SIG-M5 treated with dmso at 0.1 percent for 504 hours (cell line): ENCODE results near the gene CDC42BPB.
A peak's percentile ranks its signal among the peaks of the same experiment; 100 is the strongest.

Experiments
- DNase-seq: peaks from one replicate; lab custom pipeline; 2025; ENCODE audit not compliant: unreplicated experiment; lab: John Stamatoyannopoulos, UW

CDC42BPB gene

GRCh38 chr14:103057372-103058163 is at the start of gene CDC42BPB:
Gene CDC42BPB, minus strand, starts transcription at chr14:103057549. Its CDS starts 376 bp downstream, at chr14:103057173.
- peak; percentile 75 for DNase-seq

DNA sequence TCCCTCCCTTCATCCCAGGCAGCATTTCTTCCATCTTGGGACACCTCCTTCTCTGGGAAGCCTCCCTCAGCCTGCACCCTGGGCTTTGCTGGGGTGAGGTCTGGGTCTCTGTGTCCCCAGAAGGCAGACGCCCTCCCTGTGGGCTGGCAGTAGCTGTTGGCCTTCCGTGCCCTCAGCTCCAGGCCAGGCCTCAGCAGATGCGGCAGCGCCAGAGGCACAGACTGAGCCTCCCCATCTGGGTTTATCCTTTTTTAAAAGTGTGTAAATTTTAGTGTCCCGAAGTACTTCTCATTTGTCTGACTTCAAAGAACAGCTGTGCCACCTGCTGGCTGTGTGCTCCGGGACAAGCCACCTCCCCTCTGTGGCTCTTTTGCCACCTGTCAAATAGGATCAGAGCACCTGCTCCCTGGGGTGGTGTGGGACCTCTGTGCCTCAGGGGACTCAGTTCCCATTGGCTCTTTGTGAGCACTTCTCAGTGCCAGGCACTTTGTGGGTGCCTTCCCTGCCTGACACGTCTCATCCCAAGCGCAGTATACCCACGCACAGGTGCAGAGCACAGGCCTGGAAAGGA is 48.3 kb upstream of the CDC42BPB start:
- DNase-seq: peak; percentile 33

- peak; percentile 42 for DNase-seq
Observed at GRCh38 chr14:103104654-103105452, 47.5 kb upstream of the CDC42BPB start.

- DNase-seq: no peak
Observed at GRCh38 chr14:103104389-103104653, 47.0 kb upstream of the CDC42BPB start.

GRCh38 chr14:103103461-103104388 is 46.4 kb upstream of the CDC42BPB start:
- peak; percentile 14 for DNase-seq

DNA sequence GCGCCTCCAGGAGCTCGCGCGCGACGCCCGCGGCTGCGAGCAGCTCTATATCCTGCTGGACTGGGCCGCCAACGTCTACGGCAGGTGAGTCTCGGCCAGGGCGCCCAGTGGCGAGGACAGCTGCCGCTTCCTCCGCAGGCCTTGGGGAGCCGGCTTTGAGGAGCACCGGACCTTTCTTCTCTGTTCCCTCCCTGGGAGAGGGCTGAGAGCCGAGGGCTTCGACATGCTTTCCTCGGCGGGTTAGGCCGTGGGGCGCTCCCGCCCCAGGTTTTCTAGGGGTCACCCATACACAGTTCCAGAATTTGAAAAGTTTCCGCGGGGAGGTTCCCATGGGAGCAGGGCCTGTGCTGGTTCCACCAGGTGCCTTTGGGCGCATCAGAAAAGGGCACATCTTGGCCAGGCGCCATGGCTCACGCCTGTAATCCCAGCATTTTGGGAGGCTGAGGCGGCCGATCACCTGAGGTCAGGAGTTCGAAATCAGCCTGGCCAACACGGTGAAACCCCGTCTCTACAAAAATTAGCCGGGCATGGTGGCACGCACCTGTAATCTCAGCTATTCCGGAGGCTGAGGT is 45.4 kb upstream of the CDC42BPB start:
- DNase-seq: no peak

DNA sequence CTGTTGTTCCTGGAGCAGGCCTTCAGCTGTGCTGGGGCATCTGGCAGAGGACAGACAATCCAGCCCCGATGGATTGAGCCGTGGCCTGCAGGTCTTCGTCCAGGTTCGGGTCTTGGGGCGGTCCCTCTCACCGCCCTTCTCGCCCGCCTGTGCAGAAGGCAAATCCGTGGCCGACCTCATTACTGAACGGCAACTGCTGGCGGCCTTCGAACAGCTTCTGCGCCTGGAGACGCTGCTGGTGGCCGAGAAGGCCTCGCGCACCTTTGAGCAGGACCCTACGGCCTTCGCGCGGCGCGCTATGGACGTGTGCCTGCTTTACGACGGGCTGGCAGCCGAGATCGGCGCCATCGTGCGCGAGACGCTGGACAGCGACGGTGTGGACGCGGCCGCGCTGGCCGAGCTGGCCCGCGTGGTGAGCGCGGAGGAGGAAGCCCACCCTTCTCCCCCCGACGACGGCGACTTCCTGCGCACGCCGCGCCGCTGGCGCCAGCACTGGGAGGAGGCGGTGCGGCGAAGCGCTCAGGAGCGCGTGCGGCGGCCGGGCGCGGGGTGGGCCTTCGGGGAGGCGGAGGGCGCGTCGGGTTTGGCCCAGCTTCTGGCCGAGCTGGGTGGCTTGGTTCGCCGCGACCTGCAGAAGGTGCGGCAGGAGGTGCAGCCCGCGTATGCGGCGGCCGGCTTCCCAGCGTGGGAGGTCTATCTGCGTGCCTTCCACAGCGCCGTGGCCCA is 44.8 kb upstream of the CDC42BPB start:
- no peak for DNase-seq

- DNase-seq: no peak
Observed at GRCh38 chr14:103101257-103101962, 44.1 kb upstream of the CDC42BPB start.

DNA sequence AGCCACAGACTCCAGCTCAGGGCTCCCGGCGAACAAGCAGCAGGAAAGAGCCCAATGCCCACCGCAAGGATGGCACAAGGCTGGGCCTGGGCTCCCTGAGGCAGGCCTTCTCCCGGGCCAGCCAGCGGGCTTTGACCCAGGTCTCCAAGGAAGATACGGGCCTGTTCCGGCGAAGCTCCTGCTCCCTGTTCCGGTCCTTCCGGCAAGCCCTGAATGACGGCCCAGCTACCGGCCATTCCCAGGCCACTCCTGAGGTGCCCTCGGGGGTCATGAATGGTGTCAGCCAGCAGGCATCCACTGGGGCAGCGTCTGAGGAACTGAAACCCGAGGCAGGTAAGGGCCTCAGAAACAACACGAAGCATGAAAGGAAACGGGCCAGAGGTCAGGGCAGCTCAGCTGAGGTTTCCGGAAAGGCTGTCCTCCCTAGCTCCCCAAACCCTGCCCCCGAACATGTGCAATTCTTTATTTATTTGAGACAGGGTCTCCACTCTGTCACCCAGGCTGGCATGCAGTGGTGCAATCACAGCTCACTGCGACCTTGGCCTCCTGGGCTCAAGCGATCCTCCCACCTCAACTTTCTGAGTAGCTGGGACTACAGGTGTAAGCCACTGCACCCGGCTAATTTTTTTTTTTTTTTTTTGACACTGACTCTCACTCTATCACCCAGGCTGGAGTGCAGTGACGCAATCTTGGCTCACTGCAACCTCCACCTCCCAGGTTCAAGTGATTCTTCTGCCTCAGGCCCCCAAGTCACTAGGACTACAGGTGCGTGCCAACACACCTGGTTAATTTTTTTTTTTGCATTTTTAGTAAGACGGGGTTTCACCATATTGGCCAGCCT is 43.2 kb upstream of the CDC42BPB start:
- DNase-seq: no peak

- DNase-seq: no peak
Observed at GRCh38 chr14:103099733-103100280, 42.5 kb upstream of the CDC42BPB start.

- DNase-seq: no peak
Observed at GRCh38 chr14:103099081-103099732, 41.9 kb upstream of the CDC42BPB start.

DNA sequence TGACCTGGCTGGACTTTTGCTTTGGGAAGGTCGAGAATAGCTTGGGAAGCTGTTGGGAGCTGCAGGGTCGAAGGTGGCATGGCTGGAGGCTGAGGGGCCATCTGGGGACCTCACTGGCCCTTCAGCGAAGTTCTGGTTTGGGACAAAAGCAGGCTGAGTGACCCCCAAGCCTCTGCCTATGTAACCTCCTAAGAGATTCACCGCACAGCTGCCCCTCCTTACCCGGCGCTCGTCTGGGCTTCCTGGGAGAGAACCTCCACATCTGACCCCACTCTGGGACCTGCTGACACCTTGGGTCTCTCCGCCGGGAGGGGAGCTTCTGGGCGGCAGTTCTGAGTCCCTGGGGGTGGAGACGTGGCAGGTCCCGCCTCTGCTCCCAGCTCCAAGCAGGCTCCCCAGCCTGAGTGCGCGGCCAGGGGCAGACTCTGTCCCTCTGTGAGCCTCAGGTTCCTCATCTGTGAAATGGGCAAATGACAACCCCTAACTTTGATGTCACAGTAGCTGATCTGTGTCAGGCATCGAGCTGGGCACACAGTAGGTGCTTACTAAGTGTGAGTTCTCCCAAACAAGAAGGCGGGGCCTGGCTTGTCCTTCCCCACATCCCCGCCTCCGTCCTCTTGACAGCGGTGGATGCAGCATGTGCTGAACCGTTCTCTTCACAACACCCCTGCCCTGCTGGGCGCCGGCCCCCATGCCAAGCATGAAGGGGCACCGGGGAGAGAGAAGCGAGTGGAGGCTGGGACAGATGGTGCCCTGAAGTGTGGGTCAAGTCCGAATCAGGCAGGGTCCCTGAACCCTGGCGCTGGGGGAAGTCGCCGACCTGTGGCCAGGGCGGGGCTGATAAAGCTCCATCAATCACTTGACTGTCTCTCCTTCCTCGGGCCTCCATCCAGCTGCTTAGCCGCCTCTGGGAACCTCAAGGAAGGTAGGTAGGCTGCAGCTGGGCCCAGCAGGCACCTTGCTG is 40.9 kb upstream of the CDC42BPB start:
- DNase-seq: no peak

DNA sequence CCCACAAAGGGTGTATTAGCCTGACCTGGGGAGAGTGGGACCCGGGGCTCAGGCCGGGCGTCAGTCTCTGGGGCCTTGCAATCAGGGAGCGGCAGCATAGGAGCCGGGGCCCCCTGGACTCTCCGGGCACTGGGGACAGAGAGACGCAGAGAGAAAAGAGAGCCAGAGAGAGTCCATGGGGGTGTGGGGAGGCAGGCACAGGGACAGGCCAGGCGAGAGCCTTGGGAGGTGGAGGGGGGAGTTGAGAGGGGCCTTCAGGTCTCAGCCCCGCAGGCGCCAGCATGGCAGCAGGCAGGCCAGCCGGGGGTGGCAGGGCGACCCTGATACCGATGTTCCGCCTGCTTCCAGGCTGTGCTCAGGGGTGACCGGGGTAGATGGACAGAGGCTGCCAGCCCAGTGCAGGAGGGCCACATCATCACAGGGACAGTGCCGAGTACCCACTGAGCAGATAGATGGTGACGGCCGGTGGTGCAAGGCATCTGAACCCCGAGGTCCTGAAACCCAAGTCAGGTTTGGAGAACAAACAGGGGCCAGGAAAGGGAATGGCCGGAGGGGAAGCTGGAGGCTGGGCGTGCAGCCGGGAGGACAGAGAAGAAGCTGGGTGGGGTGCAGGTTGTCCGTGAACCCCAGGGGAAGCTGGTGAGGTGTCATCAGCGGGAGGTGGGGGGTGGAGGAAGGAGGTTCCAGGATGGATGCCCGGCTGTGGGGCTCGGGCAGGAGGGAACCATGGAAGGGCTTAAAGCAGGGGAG is 40.1 kb upstream of the CDC42BPB start:
- no peak for DNase-seq

- DNase-seq: no peak
Observed at GRCh38 chr14:103096387-103096786, 39.0 kb upstream of the CDC42BPB start.

DNA sequence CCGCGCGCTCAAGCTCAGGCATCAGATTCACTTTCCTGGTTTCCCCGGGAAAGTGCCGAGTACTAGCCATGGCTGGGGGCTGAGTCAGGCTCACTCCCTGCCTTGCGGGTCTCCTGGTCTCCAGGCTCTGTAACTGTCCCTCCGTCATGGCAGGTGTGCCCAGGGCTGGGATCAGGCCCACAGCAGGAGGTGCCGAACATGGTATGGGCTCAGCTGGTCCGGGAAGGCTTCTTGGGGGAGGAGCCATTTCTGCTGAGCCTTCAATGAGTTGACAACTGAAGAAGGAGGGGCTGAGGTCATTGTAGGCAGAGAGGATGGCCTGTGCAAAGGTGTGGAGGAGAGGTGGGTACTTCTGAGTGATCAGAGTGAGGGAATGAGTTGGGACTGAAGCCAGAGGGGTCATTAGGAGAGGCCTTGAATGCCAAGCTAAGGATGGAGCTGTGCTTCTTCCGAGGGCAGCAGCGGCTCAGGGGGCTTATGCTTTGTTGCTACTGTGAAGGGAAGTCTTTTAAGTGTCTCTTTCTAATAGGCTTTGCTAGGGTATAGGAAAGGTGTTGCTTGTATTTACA is 37.9 kb upstream of the CDC42BPB start:
- DNase-seq: no peak
